GF-D8 (cell line): ENCODE results near the gene MSH2.
"Not testable (repeated sequence)": the region's sequence is repeated elsewhere in the genome, so short reads cannot be mapped to it uniquely, and the experiment has no call there.

Source experiments
- DNase-seq: peaks from one replicate; lab custom pipeline; 2025; lab: John Stamatoyannopoulos, UW

The MSH2 gene

DNA sequence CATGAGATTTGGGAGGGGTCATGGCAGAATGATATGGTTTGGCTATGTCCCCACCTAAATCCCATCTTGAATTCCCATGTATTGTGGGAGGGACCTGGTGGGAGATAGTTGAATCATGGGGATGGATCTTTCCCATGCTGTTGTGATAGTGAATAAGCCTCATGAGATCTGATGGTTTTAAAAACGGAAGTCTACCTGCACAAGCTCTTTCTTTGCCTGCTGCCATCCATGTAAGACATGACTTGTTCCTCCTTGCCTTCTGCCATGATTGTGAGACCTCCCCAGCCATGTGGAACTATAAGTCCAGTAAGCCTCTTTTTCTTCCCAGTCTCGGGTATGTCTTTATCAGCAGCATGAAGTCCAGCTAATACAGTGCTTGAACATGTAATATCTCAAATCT lies 5.0 kb downstream of the MSH2 start:
- not testable (repeated sequence) for DNase-seq

GRCh38 chr2:47414682-47415458 lies 11.9 kb downstream of the MSH2 start:
- DNase-seq: no peak

DNA sequence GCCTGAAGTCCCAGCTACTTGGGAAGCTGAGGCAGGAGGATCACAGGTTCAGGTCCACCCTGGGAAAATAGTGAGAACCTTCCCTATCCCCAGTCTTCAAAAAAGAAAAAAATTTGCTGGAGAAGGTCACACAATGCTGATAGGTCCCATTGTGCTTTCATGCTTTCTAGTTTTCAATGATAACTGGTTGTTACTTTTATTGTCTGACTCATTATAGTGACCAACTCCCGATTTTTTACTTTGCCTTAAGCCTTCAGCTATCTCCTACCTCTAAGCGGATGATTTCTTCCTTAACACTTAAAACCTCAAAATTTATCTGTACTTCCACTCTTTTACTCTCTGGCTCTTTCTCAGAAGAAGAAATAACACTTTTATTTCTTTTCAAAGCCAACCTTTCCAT lies 17.3 kb downstream of the MSH2 start:
- no peak for DNase-seq

- not testable (repeated sequence) for DNase-seq
Measured at GRCh38 chr2:47420683-47421082, 17.7 kb downstream of the MSH2 start.

DNA sequence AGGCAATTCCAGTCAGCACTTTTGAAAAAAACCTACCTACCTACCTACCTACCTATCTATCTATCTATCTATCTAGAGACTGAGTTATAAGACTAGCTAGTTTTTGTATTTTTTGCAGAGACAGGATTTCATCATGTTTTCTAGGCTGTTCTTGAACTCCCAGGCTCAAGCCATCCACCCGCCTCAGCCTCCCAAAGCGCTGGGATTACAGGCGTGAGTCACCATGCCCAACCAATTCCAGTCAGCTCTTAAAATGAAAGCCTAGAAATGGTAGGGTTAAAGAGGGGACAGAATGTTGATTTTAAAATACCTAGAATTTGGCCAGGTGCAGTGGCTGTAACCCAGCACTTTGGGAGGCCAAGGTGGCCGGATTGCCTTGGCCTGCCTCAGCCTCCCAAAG lies 19.1 kb downstream of the MSH2 start:
- DNase-seq: no peak

- DNase-seq: no peak
Measured at GRCh38 chr2:47422560-47422959, 19.6 kb downstream of the MSH2 start.

DNA sequence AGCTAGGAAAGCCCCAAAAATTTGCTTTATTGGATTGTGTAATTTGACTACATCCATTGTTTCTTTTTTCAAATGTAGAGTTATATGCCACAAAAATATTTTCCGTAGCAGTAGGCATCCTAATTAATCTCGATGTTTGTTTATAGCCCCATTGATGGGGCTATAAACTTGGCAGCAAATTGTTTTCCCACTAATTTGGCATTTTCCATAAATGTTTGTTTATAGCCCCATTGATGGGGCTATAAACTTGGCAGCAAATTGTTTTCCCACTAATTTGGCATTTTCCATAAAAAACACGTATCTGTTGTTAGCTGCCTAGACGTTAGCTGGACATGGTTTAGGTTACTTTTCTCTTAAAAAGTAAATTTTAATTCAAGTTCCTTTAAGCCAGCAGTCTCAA lies 23.8 kb downstream of the MSH2 start:
- no peak for DNase-seq

- no peak for DNase-seq
Measured at GRCh38 chr2:47429795-47430194, 26.8 kb downstream of the MSH2 start.

DNA sequence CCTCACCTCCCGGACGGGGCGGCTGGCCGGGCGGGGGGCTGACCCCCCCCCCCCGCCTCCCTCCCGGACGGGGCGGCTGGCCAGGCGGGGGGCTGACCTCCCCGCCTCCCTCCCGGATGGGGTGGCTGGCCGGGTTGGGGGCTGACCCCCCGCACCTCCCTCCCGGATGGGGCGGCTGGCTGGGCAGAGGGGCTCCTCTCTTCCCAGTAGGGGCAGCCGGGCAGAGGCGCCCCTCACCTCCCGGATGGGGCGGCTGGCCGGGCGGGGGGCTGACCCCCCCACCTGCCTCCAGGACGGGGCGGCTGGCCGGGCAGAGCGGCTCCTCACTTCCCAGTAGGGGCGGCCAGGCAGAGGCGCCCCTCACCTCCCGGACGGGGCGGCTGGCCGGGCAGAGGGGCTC lies 30.1 kb downstream of the MSH2 start:
- not testable (repeated sequence) for DNase-seq

- not testable (repeated sequence) for DNase-seq
Measured at GRCh38 chr2:47433445-47433844, 30.5 kb downstream of the MSH2 start.

GRCh38 chr2:47437287-47437686 lies 34.3 kb downstream of the MSH2 start:
- DNase-seq: no peak

DNA sequence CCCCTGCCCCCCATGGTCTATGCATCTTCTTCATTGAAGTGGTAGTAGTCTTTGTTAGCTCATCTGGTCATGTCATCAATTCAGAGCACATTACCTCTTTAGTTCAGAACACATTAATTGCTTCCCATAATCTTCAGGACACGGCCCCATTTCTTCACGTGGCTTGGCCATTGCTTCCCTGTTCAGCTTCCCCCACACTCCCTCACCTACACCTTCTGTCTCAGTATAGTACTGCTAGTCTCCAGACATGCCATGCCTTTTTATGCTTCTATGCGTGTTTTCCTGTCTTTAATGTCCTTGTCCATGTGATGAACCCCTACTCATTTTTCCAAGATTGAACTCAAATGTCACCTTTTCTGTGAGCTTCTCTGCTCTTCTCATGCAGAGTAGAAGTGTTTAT lies 35.1 kb downstream of the MSH2 start:
- no peak for DNase-seq

- DNase-seq: no peak
Measured at GRCh38 chr2:47438783-47439182, 35.8 kb downstream of the MSH2 start.

DNA sequence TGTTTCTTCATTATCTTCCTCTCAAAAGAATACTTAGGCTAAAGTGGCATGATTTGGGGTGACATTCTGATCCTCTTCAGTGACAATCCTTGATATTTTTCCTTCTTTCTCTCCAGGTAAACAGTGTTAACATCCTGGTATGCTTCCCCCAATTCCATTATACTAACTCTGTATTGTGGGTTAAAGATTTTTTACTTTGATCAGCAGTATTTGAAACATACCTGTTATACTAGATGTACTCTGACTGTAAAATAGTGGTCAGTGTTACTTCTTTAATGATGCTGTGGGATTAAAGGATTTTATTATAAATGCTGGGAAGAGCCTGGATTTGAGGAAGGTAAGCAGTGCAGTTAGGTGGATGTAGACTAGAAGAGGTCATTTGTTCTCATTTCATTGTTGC lies 48.8 kb downstream of the MSH2 start:
- no peak for DNase-seq

DNA sequence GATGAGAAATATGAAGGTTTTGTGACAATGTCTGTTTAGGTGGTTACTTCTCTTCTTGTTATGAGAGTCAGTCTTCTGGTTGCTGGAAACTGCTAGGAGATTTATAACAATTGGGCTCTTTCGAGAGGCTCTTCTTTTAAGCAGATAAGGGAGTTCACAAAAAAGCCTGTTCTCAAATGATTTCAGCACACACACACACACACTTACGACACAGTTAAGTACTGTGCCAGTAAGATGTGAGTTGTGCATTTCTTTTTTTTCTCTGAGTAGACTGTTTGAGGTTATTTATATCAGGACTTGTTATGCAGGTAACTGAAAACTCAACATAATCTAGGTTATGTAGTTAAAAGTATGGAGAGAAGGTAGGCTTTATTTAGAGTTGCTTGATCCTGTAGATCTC lies 49.8 kb downstream of the MSH2 start:
- DNase-seq: no peak

- not testable (repeated sequence) for DNase-seq
Measured at GRCh38 chr2:47454818-47455217, 51.9 kb downstream of the MSH2 start.

GRCh38 chr2:47455411-47455810 lies 52.5 kb downstream of the MSH2 start:
- no peak for DNase-seq

DNA sequence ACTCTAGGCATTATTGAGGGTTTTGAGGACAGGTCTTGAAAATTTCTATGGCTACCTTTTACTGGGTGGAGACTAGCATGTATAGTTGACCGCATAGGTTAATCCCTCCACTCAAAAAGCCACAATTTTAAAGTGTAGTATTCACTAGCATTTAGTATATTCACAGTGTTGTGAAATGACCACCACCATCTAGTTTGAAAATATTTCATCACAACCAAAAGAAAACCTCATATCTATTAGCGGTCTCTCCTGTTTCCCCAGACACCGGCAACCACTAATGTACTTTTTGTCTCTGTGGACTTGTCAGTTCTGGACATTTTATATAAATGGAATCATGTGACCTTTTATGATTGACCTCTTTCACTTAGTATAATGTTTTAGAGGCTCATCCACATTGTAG lies 53.9 kb downstream of the MSH2 start:
- peak; percentile 68 for DNase-seq

GRCh38 chr2:47457268-47457667 lies 54.3 kb downstream of the MSH2 start:
- DNase-seq: peak; percentile 80

- DNase-seq: no peak
Measured at GRCh38 chr2:47459021-47459420, 56.1 kb downstream of the MSH2 start.

- no peak for DNase-seq
Measured at GRCh38 chr2:47460766-47461165, 57.8 kb downstream of the MSH2 start.

GRCh38 chr2:47471429-47472116 lies 68.6 kb downstream of the MSH2 start:
- DNase-seq: no peak

GRCh38 chr2:47479863-47480262 lies 76.9 kb downstream of the MSH2 start:
- no peak for DNase-seq

DNA sequence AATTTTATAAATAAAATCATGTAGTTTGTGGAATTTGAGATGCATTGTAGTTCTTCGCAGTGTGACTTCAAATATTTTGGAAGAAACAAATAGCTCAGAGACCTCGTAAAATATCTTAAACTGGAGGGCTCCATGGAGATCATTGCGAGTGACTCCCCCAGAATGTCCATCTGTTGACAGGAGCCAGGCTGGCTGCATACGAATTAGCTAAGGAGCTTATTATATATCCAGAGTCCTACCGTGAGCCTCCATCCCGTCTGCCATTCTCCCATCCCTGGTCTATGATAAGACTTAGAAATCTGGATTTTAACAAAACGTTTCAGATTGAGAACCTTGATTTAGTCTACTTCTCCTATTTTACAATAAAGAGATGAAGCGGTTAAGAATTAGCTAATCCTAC lies 80.2 kb downstream of the MSH2 start:
- DNase-seq: no peak
